ENCODE measurements around the gene VWA1.
"Not testable (repeated sequence)": the region's sequence is repeated elsewhere in the genome, so short reads cannot be mapped to it uniquely, and the experiment has no call there.

Gene VWA1

GRCh38 chr1:1422465-1423244, 12.8 kb upstream of the VWA1 start:
- DNase-seq (ENCODE audit: low read depth in 2 of 2), result no peak

GRCh38 chr1:1423245-1423597, 12.3 kb upstream of the VWA1 start:
- no peak for DNase-seq (ENCODE audit: low read depth in 2 of 2)

GRCh38 chr1:1424707-1425106, 10.8 kb upstream of the VWA1 start:
- no peak for DNase-seq (ENCODE audit: low read depth in 2 of 2)

- no peak for DNase-seq (ENCODE audit: low read depth in 2 of 2)
Observed at GRCh38 chr1:1425426-1425752, 10.1 kb upstream of the VWA1 start.

- no peak for DNase-seq (ENCODE audit: low read depth in 2 of 2)
Observed at GRCh38 chr1:1425753-1426495, 9.6 kb upstream of the VWA1 start.

- DNase-seq (ENCODE audit: low read depth in 2 of 2), result no peak
Observed at GRCh38 chr1:1426496-1427105, 8.9 kb upstream of the VWA1 start.

- no peak for DNase-seq (ENCODE audit: low read depth in 2 of 2)
Observed at GRCh38 chr1:1427106-1427819, 8.2 kb upstream of the VWA1 start.

- no peak for DNase-seq (ENCODE audit: low read depth in 2 of 2)
Observed at GRCh38 chr1:1427820-1428148, 7.7 kb upstream of the VWA1 start.

GRCh38 chr1:1428174-1428573, 7.3 kb upstream of the VWA1 start:
- DNase-seq (ENCODE audit: low read depth in 2 of 2), result no peak

- DNase-seq (ENCODE audit: low read depth in 2 of 2), result not testable (repeated sequence)
Observed at GRCh38 chr1:1428967-1429366, 6.5 kb upstream of the VWA1 start.

- no peak for DNase-seq (ENCODE audit: low read depth in 2 of 2)
Observed at GRCh38 chr1:1429671-1430073, 5.8 kb upstream of the VWA1 start.

- DNase-seq (ENCODE audit: low read depth in 2 of 2), result no peak
Observed at GRCh38 chr1:1430114-1430982, 5.1 kb upstream of the VWA1 start.

- DNase-seq (ENCODE audit: low read depth in 2 of 2), result no peak
Observed at GRCh38 chr1:1430992-1431844, 4.3 kb upstream of the VWA1 start.

- no peak for DNase-seq (ENCODE audit: low read depth in 2 of 2)
Observed at GRCh38 chr1:1431845-1432273, 3.6 kb upstream of the VWA1 start.

- DNase-seq (ENCODE audit: low read depth in 2 of 2), result no peak
Observed at GRCh38 chr1:1432274-1432950, 3.1 kb upstream of the VWA1 start.

GRCh38 chr1:1432951-1433803, 2.3 kb upstream of the VWA1 start:
- no peak for DNase-seq (ENCODE audit: low read depth in 2 of 2)

GRCh38 chr1:1433804-1434130, 1.7 kb upstream of the VWA1 start:
- peak; percentile 40 to 41 for DNase-seq (ENCODE audit: low read depth in 2 of 2)

GRCh38 chr1:1434131-1434823, 1.2 kb upstream of the VWA1 start:
- DNase-seq (ENCODE audit: low read depth in 2 of 2), result no peak

GRCh38 chr1:1434824-1435105, 725 bp upstream of the VWA1 start:
- DNase-seq (ENCODE audit: low read depth in 2 of 2), result no peak
